A673 (cell line): ENCODE data around the gene IGF2R. TPM values are rescaled to one million over a fixed set of nuclear protein-coding genes. Genes with fewer than 3 reads are reported as not detected.

Experiments
- BruUV-seq: library from RNA; stranded (reverse); fragments of 400-500 nt; replicated peaks from 2 replicates; lab custom pipeline; 2021; lab: Mats Ljungman, UMichigan
- CTCF ChIA-PET: fragments of 300-600 bp; sonication (Branson Sonifier 250); formaldehyde crosslinking; loops from one replicate; lab custom pipeline; 2022; ENCODE audit warnings: antibody characterized with exemption; lab: Charles Lee
- POLR2A ChIA-PET: fragments of 300-600 bp; sonication (Branson Sonifier 250); formaldehyde crosslinking; loops from one replicate; lab custom pipeline; 2022; ENCODE audit warnings: antibody characterized with exemption; ENCODE audit not compliant: low non-redundant PET; lab: Charles Lee
- DNase-seq: peaks from one replicate; pipeline ENCODE4 v3.0.0-alpha.2; 2015; ENCODE audit warnings: low spot score
- H3K27ac ChIP-seq: fragments of 200-600 bp; sonication (generic); 2 replicates; pipeline ENCODE4 v1.5.1; 2016; ENCODE audit warnings: mixed run types, low read depth, mild to moderate bottlenecking, mixed read lengths, antibody characterized with exemption, low read length; ENCODE audit not compliant: poor library complexity, severe bottlenecking
- H3K27me3 ChIP-seq: fragments of 200-600 bp; sonication (generic); replicated peaks from 2 replicates; pipeline ENCODE4 v1.6.1; 2017; ENCODE audit warnings: mixed run types, low read depth, mild to moderate bottlenecking, mixed read lengths, antibody characterized with exemption, low read length; ENCODE audit not compliant: insufficient read depth, poor library complexity
- H3K36me3 ChIP-seq: fragments of 200-600 bp; sonication (generic); 2 replicates; pipeline ENCODE4 v1.6.1; 2016; ENCODE audit warnings: mixed run types, mild to moderate bottlenecking, mixed read lengths, antibody characterized with exemption, low read length; ENCODE audit not compliant: insufficient read depth, poor library complexity, severe bottlenecking
- H3K4me1 ChIP-seq: fragments of 200-600 bp; sonication (generic); 2 replicates; pipeline ENCODE4 v1.6.1; 2017; ENCODE audit warnings: mixed run types, mild to moderate bottlenecking, mixed read lengths, antibody characterized with exemption, low read length; ENCODE audit not compliant: insufficient read depth, poor library complexity, severe bottlenecking
- H3K4me3 ChIP-seq: fragments of 200-600 bp; sonication (generic); 2 replicates; pipeline ENCODE4 v1.5.1; 2016; ENCODE audit warnings: low read depth, mixed run types, mild to moderate bottlenecking, mixed read lengths, low read length; ENCODE audit not compliant: poor library complexity, severe bottlenecking
- H3K9me3 ChIP-seq: fragments of 200-600 bp; sonication (generic); 2 replicates; pipeline ENCODE4 v1.6.1; 2016; ENCODE audit warnings: mixed run types, low read depth, mild to moderate bottlenecking, mixed read lengths, antibody characterized with exemption, low read length; ENCODE audit not compliant: poor library complexity, severe bottlenecking
- EZH2 ChIP-seq: fragments of 200-600 bp; sonication (generic); IDR thresholded peaks from 2 replicates; pipeline ENCODE4 v1.6.1; 2017; ENCODE audit warnings: borderline replicate concordance, low read depth, mild to moderate bottlenecking, mixed read lengths, antibody characterized with exemption, low read length; ENCODE audit not compliant: poor library complexity, severe bottlenecking
- intact Hi-C: fragments of 100-400 bp; cut with micrococcal nuclease; formaldehyde crosslinking; loops from one replicate; pipeline ENCODE4 v1.10.0; 2022; ENCODE audit not compliant: unreplicated experiment
- total RNA-seq: library from RNA; stranded (reverse); gene quantifications from 2 replicates; pipeline ENCODE4 v1.2.3, GENCODE V29; 2021
- TF ChIP-seq, protein P1 (sequence below): fragments of 300-800, 200-600 bp; sonication (generic); conservative IDR thresholded peaks from 2 replicates; pipeline ENCODE4 v1.5.1; 2017; ENCODE audit warnings: low read depth, mild to moderate bottlenecking, antibody characterized with exemption, low read length, moderate library complexity, mixed read lengths

Gene IGF2R
- total RNA-seq, 1 experiment from 2014 or later, result 67.4 TPM

DNA sequence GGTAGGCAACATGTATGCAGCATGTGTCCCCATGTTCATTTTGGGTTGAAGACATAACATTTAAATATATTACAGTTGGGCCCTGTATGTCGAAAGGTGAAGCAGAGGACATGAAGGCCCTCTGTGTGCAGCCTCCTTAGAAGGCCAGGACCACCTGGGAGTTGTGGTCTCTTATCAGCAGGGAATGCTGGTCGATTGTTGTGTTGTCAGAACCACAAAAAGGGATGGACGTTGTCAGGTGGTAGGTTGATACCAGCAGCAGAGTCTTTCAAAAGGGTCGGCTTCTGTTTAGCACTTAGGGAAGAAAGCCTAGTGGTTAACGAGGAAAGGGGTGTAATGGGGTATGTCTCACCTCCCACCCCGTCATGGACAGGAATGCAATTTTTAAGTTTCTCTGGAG, 85.4 kb downstream of the IGF2R start:
- Histone ChIP-seq H3K27ac (no peak overlapping the region), H3K27me3 (no peaks in the 10 kb centered on the region), H3K4me3 (no peak overlapping the region), H3K9me3 (no peaks in the 10 kb centered on the region), H3K4me1 (no peaks in the 10 kb centered on the region), H3K36me3 (peaks cover 54% of the 10 kb centered on the region)
- ChIA-PET POLR2A (no interaction called here), CTCF (no interaction called here)
- DNase-seq, result no peak
- intact Hi-C loops, result no loop called here
- BruUV-seq, result no TSS peak
- TF ChIP-seq, protein P1, sequence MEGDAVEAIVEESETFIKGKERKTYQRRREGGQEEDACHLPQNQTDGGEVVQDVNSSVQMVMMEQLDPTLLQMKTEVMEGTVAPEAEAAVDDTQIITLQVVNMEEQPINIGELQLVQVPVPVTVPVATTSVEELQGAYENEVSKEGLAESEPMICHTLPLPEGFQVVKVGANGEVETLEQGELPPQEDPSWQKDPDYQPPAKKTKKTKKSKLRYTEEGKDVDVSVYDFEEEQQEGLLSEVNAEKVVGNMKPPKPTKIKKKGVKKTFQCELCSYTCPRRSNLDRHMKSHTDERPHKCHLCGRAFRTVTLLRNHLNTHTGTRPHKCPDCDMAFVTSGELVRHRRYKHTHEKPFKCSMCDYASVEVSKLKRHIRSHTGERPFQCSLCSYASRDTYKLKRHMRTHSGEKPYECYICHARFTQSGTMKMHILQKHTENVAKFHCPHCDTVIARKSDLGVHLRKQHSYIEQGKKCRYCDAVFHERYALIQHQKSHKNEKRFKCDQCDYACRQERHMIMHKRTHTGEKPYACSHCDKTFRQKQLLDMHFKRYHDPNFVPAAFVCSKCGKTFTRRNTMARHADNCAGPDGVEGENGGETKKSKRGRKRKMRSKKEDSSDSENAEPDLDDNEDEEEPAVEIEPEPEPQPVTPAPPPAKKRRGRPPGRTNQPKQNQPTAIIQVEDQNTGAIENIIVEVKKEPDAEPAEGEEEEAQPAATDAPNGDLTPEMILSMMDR, result no peak
- no peak for TF ChIP-seq EZH2

DNA sequence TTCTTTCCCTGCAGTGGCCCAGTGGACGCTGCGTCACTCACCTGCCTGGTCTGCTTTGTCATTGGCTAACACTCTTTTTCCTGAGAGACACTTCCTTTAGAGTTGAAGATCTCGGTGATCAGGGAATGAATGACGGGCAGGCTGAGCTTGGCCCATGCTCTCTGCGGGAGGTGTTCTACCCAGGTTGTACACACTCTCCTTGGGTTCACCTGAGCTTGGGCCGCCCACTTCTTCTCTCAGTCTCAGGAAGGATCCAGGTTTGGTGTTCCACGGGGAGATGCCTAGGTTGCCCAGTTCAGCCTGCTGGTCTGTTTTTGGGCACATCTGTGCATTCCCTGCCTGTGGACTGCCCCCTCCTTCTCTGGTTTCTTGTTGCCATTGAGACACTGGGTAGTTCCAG, 86.0 kb downstream of the IGF2R start:
- H3K9me3 ChIP-seq, result no peaks in the 10 kb centered on the region
- H3K36me3 ChIP-seq, result peaks cover 60% of the 10 kb centered on the region
- CTCF ChIA-PET, result no interaction called here
- intact Hi-C loops, result no loop called here
- no peaks in the 10 kb centered on the region for H3K27me3 ChIP-seq
- DNase-seq, result no peak
- POLR2A ChIA-PET, result no interaction called here
- H3K4me3 ChIP-seq, result no peak overlapping the region
- TF ChIP-seq, protein P1, result no peak
- no peak for TF ChIP-seq EZH2
- H3K27ac ChIP-seq, result no peak overlapping the region
- H3K4me1 ChIP-seq, result no peaks in the 10 kb centered on the region
- no TSS peak for BruUV-seq

DNA sequence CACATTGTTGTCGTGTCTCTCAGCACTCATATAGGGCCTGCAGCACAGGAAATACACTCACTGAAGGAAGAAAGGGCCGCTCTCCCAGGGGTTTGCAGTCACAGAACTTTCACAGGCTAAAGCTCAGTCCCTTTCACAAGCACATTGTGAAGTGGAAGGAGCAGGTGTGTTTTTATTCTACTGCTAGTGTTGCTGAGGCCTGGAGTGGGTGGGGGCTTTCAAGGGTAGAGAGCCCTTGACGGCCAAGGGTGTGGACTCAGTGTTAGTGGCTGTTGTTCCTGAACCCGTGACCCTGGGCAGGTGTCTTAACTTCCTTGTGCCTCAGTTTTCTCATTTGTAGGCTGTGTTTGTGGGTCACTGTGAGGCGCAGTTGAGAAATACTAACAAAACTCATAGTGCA, 86.5 kb downstream of the IGF2R start:
- Histone ChIP-seq H3K4me3 (no peak overlapping the region), H3K27ac (no peak overlapping the region), H3K4me1 (no peaks in the 10 kb centered on the region), H3K27me3 (no peaks in the 10 kb centered on the region), H3K36me3 (peaks cover 60% of the 10 kb centered on the region), H3K9me3 (no peaks in the 10 kb centered on the region)
- ChIA-PET CTCF (no interaction called here), POLR2A (no interaction called here)
- no peak for DNase-seq
- intact Hi-C loops, result no loop called here
- TF ChIP-seq EZH2, result no peak
- TF ChIP-seq, protein P1, result no peak
- BruUV-seq, result no TSS peak
